GM19239 (cell line): Measurements from ENCODE around the gene C1orf115.
"Not testable (repeated sequence)": the region's sequence is repeated elsewhere in the genome, so short reads cannot be mapped to it uniquely, and the experiment has no call there.

Experiments used
- DNase-seq: peaks from one replicate; pipeline ENCODE4 v3.0.0; 2011; ENCODE audit warnings: low spot score; ENCODE audit not compliant: insufficient read length
- FAIRE-seq: peaks from 2 replicates; lab custom pipeline; 2011; peaks lifted over from hg19 to GRCh38; lab: Jason Lieb, UNC

C1orf115 gene, protein sequence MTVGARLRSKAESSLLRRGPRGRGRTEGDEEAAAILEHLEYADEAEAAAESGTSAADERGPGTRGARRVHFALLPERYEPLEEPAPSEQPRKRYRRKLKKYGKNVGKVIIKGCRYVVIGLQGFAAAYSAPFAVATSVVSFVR

GRCh38 chr1:220690140-220691052 is at the start of gene C1orf115:
Gene C1orf115, plus strand, starts transcription at chr1:220690363. Its CDS starts 40 bp downstream, at chr1:220690403.
- DNase-seq, result peak; percentile 74
- no peak for FAIRE-seq

GRCh38 chr1:220642285-220642684 is 47.9 kb upstream of the C1orf115 start:
- DNase-seq (no peak), FAIRE-seq (no peak)

DNA sequence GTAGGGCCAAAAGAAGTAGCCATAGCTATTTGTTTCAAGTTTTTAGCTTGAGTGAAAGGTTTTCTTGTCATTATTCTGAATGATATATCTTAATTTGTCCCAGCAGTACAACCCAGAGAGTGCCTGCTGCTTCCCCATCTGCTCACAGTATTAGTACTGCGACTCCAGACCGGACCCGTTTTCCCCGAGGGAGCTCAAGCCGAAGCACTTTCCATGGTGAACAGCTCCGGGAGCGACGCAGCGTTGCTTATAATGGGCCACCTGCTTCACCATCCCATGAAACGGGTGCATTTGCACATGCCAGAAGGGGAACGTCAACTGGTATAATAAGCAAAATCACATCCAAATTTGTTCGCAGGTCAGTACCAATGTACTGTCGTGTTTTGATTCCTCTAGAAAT is 37.2 kb upstream of the C1orf115 start:
- no peak for FAIRE-seq
- no peak for DNase-seq

DNA sequence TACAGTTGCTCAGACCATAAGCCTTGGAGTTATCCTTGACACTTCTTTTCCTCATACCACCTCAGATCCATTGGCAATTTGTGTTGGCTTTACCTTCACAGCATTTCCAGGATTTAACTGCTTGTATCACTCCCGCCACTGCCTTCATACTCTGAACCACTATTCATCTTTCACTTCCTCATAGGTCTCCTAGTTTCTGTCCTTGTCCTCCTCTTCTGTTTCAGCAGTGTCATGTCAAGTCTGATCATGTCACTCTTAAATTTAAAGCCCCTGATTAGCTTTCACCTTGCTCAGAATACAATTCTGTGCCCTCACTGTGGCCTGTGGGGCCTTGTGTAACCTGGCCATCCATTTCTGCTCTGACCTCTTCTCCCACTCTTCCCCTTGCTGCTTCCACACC is 34.7 kb upstream of the C1orf115 start:
- no peak for FAIRE-seq
- DNase-seq, result no peak

GRCh38 chr1:220655961-220656740 is 34.0 kb upstream of the C1orf115 start:
- no peak for FAIRE-seq
- DNase-seq, result no peak

DNA sequence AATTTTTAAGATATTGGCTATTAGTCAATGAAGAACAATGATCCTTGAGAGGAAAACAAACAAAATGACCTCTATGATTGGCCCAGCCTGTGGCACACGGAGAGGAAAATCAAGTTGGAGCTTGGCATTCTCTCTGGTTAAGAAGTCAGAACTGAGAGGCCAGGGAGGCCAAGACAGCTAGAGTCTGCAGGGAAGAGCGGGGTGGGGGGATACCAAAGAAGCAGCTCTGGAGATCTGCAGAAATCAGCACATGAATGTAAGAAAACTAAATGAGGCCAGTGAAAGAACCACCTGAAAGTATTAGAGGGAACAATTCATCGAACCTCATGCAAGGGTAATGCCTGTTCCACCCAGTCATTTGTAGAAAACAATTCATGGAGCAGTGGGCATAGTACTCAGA is 23.8 kb upstream of the C1orf115 start:
- DNase-seq (no peak), FAIRE-seq (no peak)

- FAIRE-seq, result no peak
- DNase-seq, result no peak
These were observed 21.2 kb upstream of the C1orf115 start for GRCh38 chr1:220669005-220669404.

- FAIRE-seq, result no peak
- no peak for DNase-seq
These were observed 19.8 kb upstream of the C1orf115 start for GRCh38 chr1:220670365-220670764.

- FAIRE-seq, result no peak
- DNase-seq, result no peak
These were observed 16.2 kb upstream of the C1orf115 start for GRCh38 chr1:220673921-220674320.

DNA sequence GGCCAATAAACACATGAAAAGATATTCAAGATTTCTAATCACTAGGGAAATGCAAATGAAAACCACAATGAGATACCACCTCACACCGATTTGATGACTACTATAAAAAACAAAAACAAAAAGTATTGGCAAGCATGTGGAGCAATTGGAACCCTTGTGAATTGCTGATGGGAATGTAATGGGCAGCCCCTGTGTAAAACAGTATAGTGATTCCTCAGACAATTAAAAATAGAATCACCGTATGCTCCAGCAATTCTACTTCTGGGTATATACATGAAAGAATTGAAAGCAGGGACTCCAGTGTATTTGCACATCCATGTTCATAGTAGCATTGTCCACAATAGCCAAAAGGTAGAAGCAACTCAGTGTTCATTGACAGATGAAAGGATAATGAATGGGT is 12.9 kb upstream of the C1orf115 start:
- DNase-seq, result no peak
- FAIRE-seq, result no peak

DNA sequence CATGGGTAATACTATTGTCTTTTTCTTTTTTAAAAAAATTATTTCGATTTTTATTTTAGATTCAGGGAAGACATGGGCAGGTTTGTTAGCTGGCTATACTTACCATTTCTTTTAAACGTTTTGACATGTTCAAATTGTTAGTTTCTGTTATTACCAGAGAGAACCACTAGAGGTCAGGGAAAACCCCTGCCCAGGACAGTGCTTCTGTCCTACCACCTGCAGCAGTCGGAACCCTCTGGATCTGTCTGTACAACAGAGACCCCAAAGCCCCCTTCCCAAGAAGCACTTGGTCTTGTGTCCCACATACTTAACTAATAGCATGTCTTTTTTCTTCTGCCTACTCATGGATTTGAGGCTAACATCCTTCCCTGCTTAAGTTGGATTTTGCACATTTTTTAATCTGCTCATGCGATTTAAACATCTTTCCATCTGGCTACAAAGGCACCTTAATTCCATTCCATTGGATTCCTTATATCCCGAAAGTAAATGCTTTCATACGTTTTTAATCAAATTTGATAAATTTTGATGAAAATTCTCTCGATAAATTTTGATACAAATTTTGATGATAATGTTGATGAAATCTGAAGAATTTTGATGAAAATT is 10.0 kb upstream of the C1orf115 start:
- DNase-seq, result peak; percentile 29
- FAIRE-seq, result peak; percentile 84

DNA sequence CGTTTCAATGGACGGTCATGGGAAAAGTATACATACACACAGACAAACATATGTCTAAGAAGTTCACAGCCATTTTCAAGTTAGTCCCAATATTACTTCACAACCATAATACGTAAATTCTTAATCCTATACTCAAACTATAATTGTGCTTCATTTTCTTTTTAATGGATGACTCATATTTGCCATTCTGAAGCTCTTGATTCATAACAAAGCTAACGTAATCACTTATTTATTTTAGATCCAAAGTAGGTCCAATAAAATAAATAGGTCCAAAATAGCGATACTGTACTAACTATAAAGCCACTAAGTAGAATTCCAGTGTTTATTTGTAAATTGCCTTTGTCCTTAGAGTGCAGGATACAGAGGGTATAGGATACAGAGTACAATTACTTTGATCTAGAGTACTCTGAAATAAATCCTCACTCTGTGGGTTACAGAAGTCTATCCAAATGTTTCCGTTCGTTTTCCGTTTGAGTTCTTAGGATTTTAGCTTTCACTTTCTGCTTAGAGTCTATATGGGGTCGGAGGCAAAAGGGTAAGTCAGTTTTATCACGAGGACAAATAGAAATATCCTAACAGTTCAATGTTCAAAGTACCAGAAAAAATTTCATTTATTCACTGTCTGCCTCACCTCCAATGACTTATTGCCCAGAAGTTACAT is 8.8 kb upstream of the C1orf115 start:
- no peak for FAIRE-seq

GRCh38 chr1:220682901-220683576 is 7.1 kb upstream of the C1orf115 start:
- FAIRE-seq, result no peak
- no peak for DNase-seq

More for the DNA sequence above, 8.8 kb upstream of the C1orf115 start:
- no peak for DNase-seq

DNA sequence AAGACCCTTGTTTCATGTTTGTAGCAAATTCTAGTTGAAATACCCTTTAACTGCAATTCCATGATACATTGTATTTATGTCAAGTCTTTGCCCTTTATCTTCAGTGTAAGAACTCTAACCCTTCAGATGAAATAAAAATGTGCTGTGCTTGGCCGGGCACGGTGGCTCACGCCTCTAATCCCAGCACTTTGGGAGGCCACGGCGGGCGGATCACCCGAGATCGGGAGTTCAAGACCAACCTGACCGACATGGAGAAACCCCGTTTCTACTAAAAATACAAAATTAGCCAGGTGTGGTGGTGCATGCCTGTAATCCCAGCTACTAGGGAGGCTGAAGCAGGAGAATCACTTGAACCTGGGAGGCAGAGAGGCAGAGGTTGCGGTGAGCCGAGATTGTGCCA is 6.4 kb upstream of the C1orf115 start:
- not testable (repeated sequence) for DNase-seq, FAIRE-seq

GRCh38 chr1:220684890-220685289 is 5.3 kb upstream of the C1orf115 start:
- no peak for FAIRE-seq
- DNase-seq, result no peak

DNA sequence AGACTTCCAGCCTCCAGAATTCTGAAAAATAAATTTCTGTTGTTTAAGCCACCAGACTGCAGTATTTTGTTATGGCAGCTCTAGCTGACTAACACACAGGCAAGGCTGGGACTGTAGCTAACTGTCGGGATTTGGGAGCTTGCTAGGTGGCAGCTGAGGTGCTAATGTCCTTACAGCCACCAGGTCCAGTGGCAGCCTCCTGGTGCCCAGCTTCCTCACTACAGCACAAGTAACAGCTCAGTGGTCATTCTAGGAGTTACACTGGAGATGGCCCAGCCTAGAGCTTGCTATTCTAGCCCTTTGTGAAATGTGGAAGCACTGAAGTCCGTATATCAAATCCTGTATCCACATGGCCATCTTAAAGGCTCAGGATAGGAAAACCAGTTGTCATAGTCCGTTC is 4.3 kb upstream of the C1orf115 start:
- DNase-seq, result no peak
- no peak for FAIRE-seq

GRCh38 chr1:220687809-220688208 is 2.4 kb upstream of the C1orf115 start:
- no peak for DNase-seq
- FAIRE-seq, result no peak

GRCh38 chr1:220689666-220690065 is 497 bp upstream of the C1orf115 start:
- FAIRE-seq (no peak), DNase-seq (no peak)

DNA sequence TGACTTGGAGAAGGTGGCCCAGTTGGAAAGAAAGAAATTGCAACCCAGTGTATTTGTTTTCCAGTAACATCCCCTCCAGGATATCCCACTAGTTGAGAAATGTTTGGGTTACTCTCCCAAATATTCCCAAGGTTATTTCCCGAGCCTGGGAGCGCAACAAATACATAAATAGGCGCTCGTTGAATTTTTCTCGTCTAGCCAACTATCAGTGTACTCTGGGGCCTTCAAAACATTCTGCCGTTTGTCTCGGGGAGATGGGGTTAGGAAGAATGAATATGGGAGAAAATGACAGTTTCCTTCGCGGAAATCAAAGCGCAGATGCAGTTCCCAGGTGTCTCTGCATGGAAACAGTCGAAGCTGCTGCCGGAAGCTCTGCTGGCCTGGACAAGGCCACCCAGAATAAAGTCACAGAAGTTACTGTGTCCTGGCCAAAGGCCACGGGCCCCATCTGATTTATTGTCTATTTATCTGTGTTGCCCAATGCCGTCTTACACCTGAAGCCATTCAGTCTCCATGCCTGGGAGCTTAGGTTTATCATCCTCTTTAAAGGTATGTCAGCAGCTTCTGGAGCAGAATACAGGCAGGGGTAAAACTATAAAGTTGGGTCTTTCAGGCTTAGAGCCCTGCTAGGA is 1.0 kb downstream of the C1orf115 start:
- DNase-seq (no peak), FAIRE-seq (no peak)
